WTC11 (cell line): ENCODE measurements around the gene RTL1. TPM values are rescaled to one million over a fixed set of nuclear protein-coding genes. Genes with fewer than 3 reads are reported as not detected.

ENCODE experiments used
- ATAC-seq: fragments of 200-7000 bp; cut with Tn5 transposase; 2 replicates; pipeline ENCODE4 v1.10.0; 2021; ENCODE audit warnings: mild to moderate bottlenecking, moderate library complexity
- CTCF ChIA-PET: fragments of 300-600 bp; sonication (Branson Sonifier 250); formaldehyde crosslinking; loops from one replicate; lab custom pipeline; 2021; ENCODE audit warnings: antibody characterized with exemption; lab: Charles Lee
- POLR2A ChIA-PET: fragments of 350-600 bp; sonication (Branson Sonifier 250); formaldehyde crosslinking; loops from one replicate; lab custom pipeline; 2021; ENCODE audit warnings: antibody characterized with exemption; lab: Charles Lee
- DNase-seq: peaks from one replicate; pipeline ENCODE4 v3.0.0; 2021; ENCODE audit warnings: low spot score
- H3K27ac Mint-ChIP-seq: 2 replicates; pipeline ENCODE4 v1.8.0; 2021; ENCODE audit warnings: mixed read lengths
- H3K27me3 Mint-ChIP-seq: 2 replicates; pipeline ENCODE4 v1.8.0; 2021; ENCODE audit warnings: low read depth, mild to moderate bottlenecking, moderate library complexity, mixed read lengths
- H3K36me3 Mint-ChIP-seq: 2 replicates; pipeline ENCODE4 v1.8.0; 2021; ENCODE audit warnings: mixed read lengths
- H3K4me1 Mint-ChIP-seq: 2 replicates; pipeline ENCODE4 v1.8.0; 2022; ENCODE audit warnings: mixed read lengths
- H3K4me3 Mint-ChIP-seq: 2 replicates; pipeline ENCODE4 v1.8.0; 2021; ENCODE audit warnings: mild to moderate bottlenecking, moderate library complexity, mixed read lengths
- H3K9me3 Mint-ChIP-seq: 2 replicates; pipeline ENCODE4 v1.8.0; 2021; ENCODE audit warnings: mixed read lengths
- ATF2 ChIP-seq: sonication (generic); formaldehyde crosslinking; IDR thresholded peaks from 2 replicates; pipeline ENCODE4 v1.8.1; 2022; ENCODE audit warnings: low read depth, missing genetic modification reagents, borderline replicate concordance
- E2F4 ChIP-seq: sonication (generic); formaldehyde crosslinking; IDR thresholded peaks from 2 replicates; pipeline ENCODE4 v1.8.1; 2022; ENCODE audit warnings: low read depth, mild to moderate bottlenecking, moderate library complexity, missing genetic modification reagents, borderline replicate concordance
- FOXK1 ChIP-seq: sonication (generic); formaldehyde crosslinking; IDR thresholded peaks from 2 replicates; pipeline ENCODE4 v1.8.0; 2022; ENCODE audit warnings: mild to moderate bottlenecking, moderate library complexity, missing genetic modification reagents
- JUN ChIP-seq: sonication (generic); formaldehyde crosslinking; IDR thresholded peaks from 2 replicates; pipeline ENCODE4 v1.8.0; 2023; ENCODE audit warnings: mild to moderate bottlenecking, missing genetic modification reagents
- KAT7 ChIP-seq: sonication (generic); formaldehyde crosslinking; IDR thresholded peaks from 2 replicates; pipeline ENCODE4 v1.8.1; 2023; ENCODE audit warnings: missing genetic modification reagents, mild to moderate bottlenecking, borderline replicate concordance
- MYBL2 ChIP-seq: sonication (generic); formaldehyde crosslinking; IDR thresholded peaks from 2 replicates; pipeline ENCODE4 v1.8.1; 2023; ENCODE audit warnings: mild to moderate bottlenecking, moderate library complexity, missing genetic modification reagents
- STAT6 ChIP-seq: sonication (generic); formaldehyde crosslinking; conservative IDR thresholded peaks from 2 replicates; pipeline ENCODE4 v1.8.1; 2023; ENCODE audit warnings: mild to moderate bottlenecking, low read depth, missing genetic modification reagents, moderate library complexity
- TCF7 ChIP-seq: sonication (generic); formaldehyde crosslinking; IDR thresholded peaks from 2 replicates; pipeline ENCODE4 v1.8.0; 2022; ENCODE audit warnings: mild to moderate bottlenecking, low read depth, missing genetic modification reagents, moderate library complexity
- USF2 ChIP-seq: sonication (generic); formaldehyde crosslinking; IDR thresholded peaks from 2 replicates; pipeline ENCODE4 v1.8.1; 2023; ENCODE audit warnings: mild to moderate bottlenecking, missing genetic modification reagents, moderate library complexity
- ZNF281 ChIP-seq: sonication (generic); formaldehyde crosslinking; IDR thresholded peaks from 2 replicates; pipeline ENCODE4 v1.8.0; 2023; ENCODE audit warnings: mild to moderate bottlenecking, missing genetic modification reagents
- total RNA-seq: library from RNA; stranded (reverse); gene quantifications from 3 replicates; pipeline ENCODE4 v1.2.3, GENCODE V29; 2021

RTL1 gene
- total RNA-seq, 1 experiment from 2014 or later: 0.07 TPM

- no peak for TF ChIP-seq STAT6
- TF ChIP-seq FOXK1 (CRISPR knock-in tag): no peak
Measured at GRCh38 chr14:100857923-100858837, 45.3 kb downstream of the RTL1 start (continued).

- ChIA-PET POLR2A (no interaction called here), CTCF (no interaction called here)
- H3K9me3 Mint-ChIP-seq: peaks cover 3% of the 10 kb centered on the region
- H3K4me1 Mint-ChIP-seq: peaks cover 16% of the 10 kb centered on the region
- no peaks in the 10 kb centered on the region; the same call in 1 of the 2 replicates for H3K27me3 Mint-ChIP-seq
- no peak overlapping the region for H3K27ac Mint-ChIP-seq
- no peak overlapping the region for H3K4me3 Mint-ChIP-seq
- no peak for ATAC-seq
- TF ChIP-seq KAT7: no peak
- TF ChIP-seq ZNF281 (CRISPR knock-in tag): no peak
- no peak for TF ChIP-seq ATF2 (CRISPR knock-in tag)
- no peak for TF ChIP-seq JUN (CRISPR knock-in tag)
- TF ChIP-seq TCF7 (CRISPR knock-in tag): no peak
- TF ChIP-seq E2F4 (CRISPR knock-in tag): no peak
- no peak for TF ChIP-seq USF2 (CRISPR knock-in tag)
- TF ChIP-seq MYBL2 (CRISPR knock-in tag): no peak
- H3K36me3 Mint-ChIP-seq: peaks cover 17% of the 10 kb centered on the region
- no peak for DNase-seq
Measured at GRCh38 chr14:100857233-100857922, 46.1 kb downstream of the RTL1 start.
